CD4-positive, alpha-beta T cell treated with Interleukin-12 subunit alpha and Interleukin-12 subunit beta, for 1 hour (primary cell): ENCODE measurements around the gene KRT85.

Experiments
- DNase-seq: peaks from one replicate; pipeline ENCODE4 v3.0.0-alpha.2; 2020

The KRT85 gene

GRCh38 chr12:52364061-52364460 is 3.2 kb downstream of the KRT85 start:
- no peak for DNase-seq

- no peak for DNase-seq
Measured at GRCh38 chr12:52363111-52363679, 4.1 kb downstream of the KRT85 start.

GRCh38 chr12:52362118-52362726 is 5.1 kb downstream of the KRT85 start:
- DNase-seq, result no peak

GRCh38 chr12:52361553-52361952 is 5.7 kb downstream of the KRT85 start:
- no peak for DNase-seq

GRCh38 chr12:52360663-52361271 is 6.5 kb downstream of the KRT85 start:
- DNase-seq, result no peak

- DNase-seq, result no peak
Measured at GRCh38 chr12:52360106-52360662, 7.1 kb downstream of the KRT85 start.

GRCh38 chr12:52359621-52360061 is 7.6 kb downstream of the KRT85 start:
- DNase-seq, result no peak

- peak; percentile 16 for DNase-seq
Measured at GRCh38 chr12:52358575-52359350, 8.5 kb downstream of the KRT85 start.

GRCh38 chr12:52356762-52357580 is 10.3 kb downstream of the KRT85 start:
- DNase-seq, result no peak

GRCh38 chr12:52356031-52356761 is 11.1 kb downstream of the KRT85 start:
- DNase-seq, result no peak

- no peak for DNase-seq
Measured at GRCh38 chr12:52355176-52355575, 12.1 kb downstream of the KRT85 start.

- DNase-seq, result no peak
Measured at GRCh38 chr12:52354200-52354599, 13.1 kb downstream of the KRT85 start.

GRCh38 chr12:52353766-52354165 is 13.5 kb downstream of the KRT85 start:
- no peak for DNase-seq

- DNase-seq, result no peak
Measured at GRCh38 chr12:52352951-52353350, 14.3 kb downstream of the KRT85 start.

GRCh38 chr12:52351196-52352059 is 15.9 kb downstream of the KRT85 start:
- DNase-seq, result peak; percentile 59

GRCh38 chr12:52350786-52351185 is 16.5 kb downstream of the KRT85 start:
- no peak for DNase-seq

- no peak for DNase-seq
Measured at GRCh38 chr12:52350021-52350620, 17.2 kb downstream of the KRT85 start.

- DNase-seq, result no peak
Measured at GRCh38 chr12:52349196-52349595, 18.1 kb downstream of the KRT85 start.

GRCh38 chr12:52347551-52348510 is 19.4 kb downstream of the KRT85 start:
- no peak for DNase-seq
